ENCODE data around the gene VASH1.
"Not testable (repeated sequence)": the region's sequence is repeated elsewhere in the genome, so short reads cannot be mapped to it uniquely, and the experiment has no call there.

Gene VASH1

GRCh38 chr14:76761136-76761959 lies at the start of gene VASH1:
Gene VASH1 (plus strand): TSS chr14:76761468. CDS start chr14:76762822, 1,354 bp downstream.
- peak; percentile 36 to 48 for DNase-seq

- DNase-seq = no peak
Measured at GRCh38 chr14:76713121-76713520, 48.1 kb upstream of the VASH1 start.

GRCh38 chr14:76714470-76714869 lies 46.8 kb upstream of the VASH1 start:
- DNase-seq = no peak

- no peak for DNase-seq
Measured at GRCh38 chr14:76715101-76715500, 46.2 kb upstream of the VASH1 start.

- DNase-seq = no peak
Measured at GRCh38 chr14:76715511-76716081, 45.7 kb upstream of the VASH1 start.

- no peak for DNase-seq
Measured at GRCh38 chr14:76716285-76716684, 45.0 kb upstream of the VASH1 start.

- no peak for DNase-seq
Measured at GRCh38 chr14:76717508-76718290, 43.6 kb upstream of the VASH1 start.

- DNase-seq = no peak
Measured at GRCh38 chr14:76718306-76719040, 42.8 kb upstream of the VASH1 start.

GRCh38 chr14:76719666-76720065 lies 41.6 kb upstream of the VASH1 start:
- no peak for DNase-seq

- peak; percentile 57 to 71 for DNase-seq
Measured at GRCh38 chr14:76720382-76720813, 40.9 kb upstream of the VASH1 start.

GRCh38 chr14:76721506-76721905 lies 39.8 kb upstream of the VASH1 start:
- not testable (repeated sequence) for DNase-seq

- no peak for DNase-seq
Measured at GRCh38 chr14:76724651-76725550, 36.4 kb upstream of the VASH1 start.

GRCh38 chr14:76726551-76726970 lies 34.7 kb upstream of the VASH1 start:
- DNase-seq = no peak

- DNase-seq = no peak
Measured at GRCh38 chr14:76727384-76727783, 33.9 kb upstream of the VASH1 start.

- no peak for DNase-seq
Measured at GRCh38 chr14:76727901-76728300, 33.4 kb upstream of the VASH1 start.

- DNase-seq = no peak
Measured at GRCh38 chr14:76729258-76729657, 32.0 kb upstream of the VASH1 start.

- no peak for DNase-seq
Measured at GRCh38 chr14:76729953-76730505, 31.2 kb upstream of the VASH1 start.

- DNase-seq = not testable (repeated sequence)
Measured at GRCh38 chr14:76734501-76734900, 26.8 kb upstream of the VASH1 start.

GRCh38 chr14:76736514-76736913 lies 24.8 kb upstream of the VASH1 start:
- DNase-seq = no peak

GRCh38 chr14:76741074-76741473 lies 20.2 kb upstream of the VASH1 start:
- DNase-seq = no peak

GRCh38 chr14:76742185-76742584 lies 19.1 kb upstream of the VASH1 start:
- DNase-seq = no peak
